ENCODE measurements around the gene WBP11.

- TF ChIP-seq, protein P1, sequence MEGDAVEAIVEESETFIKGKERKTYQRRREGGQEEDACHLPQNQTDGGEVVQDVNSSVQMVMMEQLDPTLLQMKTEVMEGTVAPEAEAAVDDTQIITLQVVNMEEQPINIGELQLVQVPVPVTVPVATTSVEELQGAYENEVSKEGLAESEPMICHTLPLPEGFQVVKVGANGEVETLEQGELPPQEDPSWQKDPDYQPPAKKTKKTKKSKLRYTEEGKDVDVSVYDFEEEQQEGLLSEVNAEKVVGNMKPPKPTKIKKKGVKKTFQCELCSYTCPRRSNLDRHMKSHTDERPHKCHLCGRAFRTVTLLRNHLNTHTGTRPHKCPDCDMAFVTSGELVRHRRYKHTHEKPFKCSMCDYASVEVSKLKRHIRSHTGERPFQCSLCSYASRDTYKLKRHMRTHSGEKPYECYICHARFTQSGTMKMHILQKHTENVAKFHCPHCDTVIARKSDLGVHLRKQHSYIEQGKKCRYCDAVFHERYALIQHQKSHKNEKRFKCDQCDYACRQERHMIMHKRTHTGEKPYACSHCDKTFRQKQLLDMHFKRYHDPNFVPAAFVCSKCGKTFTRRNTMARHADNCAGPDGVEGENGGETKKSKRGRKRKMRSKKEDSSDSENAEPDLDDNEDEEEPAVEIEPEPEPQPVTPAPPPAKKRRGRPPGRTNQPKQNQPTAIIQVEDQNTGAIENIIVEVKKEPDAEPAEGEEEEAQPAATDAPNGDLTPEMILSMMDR (IDR thresholded peaks at IDR 0.05): no peak
- TF ChIP-seq ZFX (IDR thresholded peaks at IDR 0.05; ENCODE audit: borderline replicate concordance): no peak
Measured at GRCh38 chr12:14769466-14769968, 33.8 kb downstream of the WBP11 start.

Data from 22Rv1 (cell line).